Measurements from ENCODE around the gene CD27. TPM values are rescaled to one million over a fixed set of nuclear protein-coding genes. Genes with fewer than 3 reads are reported as not detected.
A peak's percentile ranks its signal among the peaks of the same experiment; 100 is the strongest.
"Not testable (repeated sequence)": the region's sequence is repeated elsewhere in the genome, so short reads cannot be mapped to it uniquely, and the experiment has no call there.

Gene CD27
- total and polyA plus RNA-seq, 2 donors (not counting 1 experiment from before 2014, with no cell fraction given): 0.06 to 0.17 TPM

DNA sequence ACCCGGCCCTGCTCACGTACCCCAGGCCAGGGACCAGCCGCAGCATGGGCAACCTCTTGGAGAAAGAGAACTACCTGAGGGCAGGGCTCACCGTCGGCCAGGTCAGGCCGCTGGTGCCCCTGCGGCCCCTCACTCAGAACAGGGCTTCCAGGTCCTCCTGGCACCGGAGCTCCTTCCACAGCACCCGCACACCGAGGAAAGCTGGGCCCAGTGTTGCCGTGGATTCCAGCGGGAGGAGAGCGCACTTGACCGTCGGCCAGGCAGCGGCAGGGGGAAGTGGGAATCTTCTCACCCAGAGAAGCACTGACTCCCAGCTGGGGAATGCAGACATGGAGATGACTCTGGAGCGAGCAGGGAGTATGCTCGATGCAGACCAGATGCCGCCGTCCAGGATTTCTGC lies 33.7 kb downstream of the CD27 start:
- peak in 1 of 2 donors; percentile 36 for DNase-seq (ENCODE audit: low read depth in 2 of 2)
- Histone ChIP-seq H3K9ac (ENCODE audit: insufficient read depth, low read length) (no peak overlapping the region), H3K4me1 (ENCODE audit: control insufficient read depth, extremely low read depth, insufficient read depth, low read length) (no peaks in the 10 kb centered on the region), H3K9me3 (ENCODE audit: control insufficient read depth, insufficient read depth, low read depth, low read length) (no peaks in the 10 kb centered on the region), H3K36me3 (ENCODE audit: control insufficient read depth, insufficient read depth, low read length) (no peaks in the 10 kb centered on the region), H3K4me2 (ENCODE audit: extremely low read depth, insufficient read depth, low read length) (no peak overlapping the region), H3K27ac (ENCODE audit: insufficient read depth, low read length) (no peak overlapping the region), H4K20me1 (ENCODE audit: control insufficient read depth, extremely low read depth, insufficient read depth, low read length) (no peaks in the 10 kb centered on the region), H3K79me2 (ENCODE audit: control insufficient read depth, insufficient read depth, low read length) (no peaks in the 10 kb centered on the region), H3K4me3 (replicated peaks in 1 of 4; ENCODE audit: control extremely low read depth in 1 of 4, insufficient read depth in 1 of 4, low read depth in 3 of 4, low read length in 4 of 4) (no peak overlapping the region), H3K27me3 (ENCODE audit: control insufficient read depth, insufficient read depth, low read length) (peaks cover 9% of the 10 kb centered on the region), H2AFZ (ENCODE audit: low read length) (no peak overlapping the region)
- TF ChIP-seq, protein P1, sequence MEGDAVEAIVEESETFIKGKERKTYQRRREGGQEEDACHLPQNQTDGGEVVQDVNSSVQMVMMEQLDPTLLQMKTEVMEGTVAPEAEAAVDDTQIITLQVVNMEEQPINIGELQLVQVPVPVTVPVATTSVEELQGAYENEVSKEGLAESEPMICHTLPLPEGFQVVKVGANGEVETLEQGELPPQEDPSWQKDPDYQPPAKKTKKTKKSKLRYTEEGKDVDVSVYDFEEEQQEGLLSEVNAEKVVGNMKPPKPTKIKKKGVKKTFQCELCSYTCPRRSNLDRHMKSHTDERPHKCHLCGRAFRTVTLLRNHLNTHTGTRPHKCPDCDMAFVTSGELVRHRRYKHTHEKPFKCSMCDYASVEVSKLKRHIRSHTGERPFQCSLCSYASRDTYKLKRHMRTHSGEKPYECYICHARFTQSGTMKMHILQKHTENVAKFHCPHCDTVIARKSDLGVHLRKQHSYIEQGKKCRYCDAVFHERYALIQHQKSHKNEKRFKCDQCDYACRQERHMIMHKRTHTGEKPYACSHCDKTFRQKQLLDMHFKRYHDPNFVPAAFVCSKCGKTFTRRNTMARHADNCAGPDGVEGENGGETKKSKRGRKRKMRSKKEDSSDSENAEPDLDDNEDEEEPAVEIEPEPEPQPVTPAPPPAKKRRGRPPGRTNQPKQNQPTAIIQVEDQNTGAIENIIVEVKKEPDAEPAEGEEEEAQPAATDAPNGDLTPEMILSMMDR (conservative IDR thresholded peaks at IDR 0.05 in 1 of 2, IDR thresholded peaks at IDR 0.05 in 1 of 2; ENCODE audit: low read depth in 1 of 2, low read length in 2 of 2): no peak
- no peak for TF ChIP-seq EZH2 (IDR thresholded peaks at IDR 0.05; ENCODE audit: low read length, missing control alignments)

DNA sequence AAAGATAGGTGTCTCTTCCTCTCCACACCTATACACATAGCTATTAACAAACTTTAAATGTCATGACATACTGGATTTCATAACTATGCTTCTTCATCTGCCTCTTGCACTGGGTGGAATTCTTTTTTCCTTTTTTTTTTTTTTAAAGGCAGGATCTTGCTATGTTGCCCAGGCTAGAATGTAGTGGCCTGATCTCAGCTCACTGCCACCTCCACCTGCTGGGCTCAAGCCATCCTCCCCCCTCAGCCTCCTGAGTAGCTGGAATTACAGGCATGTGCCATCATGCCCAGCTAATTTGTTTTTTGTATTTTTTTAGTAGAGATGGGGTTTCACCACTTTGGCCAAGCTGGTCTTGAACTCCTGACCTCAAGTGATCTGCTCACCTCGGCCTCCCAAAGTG lies 43.5 kb downstream of the CD27 start:
- H4K20me1 ChIP-seq (ENCODE audit: control insufficient read depth, extremely low read depth, insufficient read depth, low read length): no peaks in the 10 kb centered on the region
- peaks cover 3% of the 10 kb centered on the region for H3K4me1 ChIP-seq (ENCODE audit: control insufficient read depth, extremely low read depth, insufficient read depth, low read length)
- H3K4me2 ChIP-seq (ENCODE audit: extremely low read depth, insufficient read depth, low read length): no peak overlapping the region
- H3K9ac ChIP-seq (ENCODE audit: insufficient read depth, low read length): no peak overlapping the region
- H3K27me3 ChIP-seq (ENCODE audit: control insufficient read depth, insufficient read depth, low read length): no peaks in the 10 kb centered on the region
- no peak overlapping the region for H3K4me3 ChIP-seq (replicated peaks in 1 of 4; ENCODE audit: control extremely low read depth in 1 of 4, insufficient read depth in 1 of 4, low read depth in 3 of 4, low read length in 4 of 4)
- H3K79me2 ChIP-seq (ENCODE audit: control insufficient read depth, insufficient read depth, low read length): peaks cover 9% of the 10 kb centered on the region
- DNase-seq (ENCODE audit: low read depth in 2 of 2): no peak
- TF ChIP-seq, protein P1 (conservative IDR thresholded peaks at IDR 0.05 in 1 of 2, IDR thresholded peaks at IDR 0.05 in 1 of 2; ENCODE audit: low read depth in 1 of 2, low read length in 2 of 2): no peak
- TF ChIP-seq EZH2 (IDR thresholded peaks at IDR 0.05; ENCODE audit: low read length, missing control alignments): no peak
- H3K27ac ChIP-seq (ENCODE audit: insufficient read depth, low read length): no peak overlapping the region
- no peak overlapping the region for H2AFZ ChIP-seq (ENCODE audit: low read length)
- no peaks in the 10 kb centered on the region for H3K9me3 ChIP-seq (ENCODE audit: control insufficient read depth, insufficient read depth, low read depth, low read length)
- H3K36me3 ChIP-seq (ENCODE audit: control insufficient read depth, insufficient read depth, low read length): no peaks in the 10 kb centered on the region

DNA sequence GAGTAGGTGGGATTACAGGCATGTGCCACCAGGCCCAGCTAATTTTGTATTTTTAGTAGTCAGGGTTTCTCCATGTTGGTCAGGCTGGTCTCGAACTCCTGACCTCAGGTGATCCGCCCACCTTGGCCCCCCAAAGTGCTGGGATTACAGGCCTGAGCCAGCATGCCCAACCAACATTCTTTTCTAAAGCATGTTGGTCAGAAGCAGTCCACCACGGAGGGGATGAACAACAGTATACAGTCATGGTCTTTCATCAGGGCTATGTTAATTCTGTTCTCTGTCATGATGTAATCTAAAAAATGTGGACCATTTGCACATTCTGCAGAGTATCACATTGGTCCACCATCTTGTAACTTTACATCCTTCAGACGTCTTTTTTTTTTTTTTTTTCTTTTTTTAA lies 44.7 kb downstream of the CD27 start:
- no peaks in the 10 kb centered on the region for H3K9me3 ChIP-seq (ENCODE audit: control insufficient read depth, insufficient read depth, low read depth, low read length)
- no peak overlapping the region for H3K4me3 ChIP-seq (replicated peaks in 1 of 4; ENCODE audit: control extremely low read depth in 1 of 4, insufficient read depth in 1 of 4, low read depth in 3 of 4, low read length in 4 of 4)
- no peak overlapping the region for H3K27ac ChIP-seq (ENCODE audit: insufficient read depth, low read length)
- H3K9ac ChIP-seq (ENCODE audit: insufficient read depth, low read length): no peak overlapping the region
- TF ChIP-seq, protein P1 (conservative IDR thresholded peaks at IDR 0.05 in 1 of 2, IDR thresholded peaks at IDR 0.05 in 1 of 2; ENCODE audit: low read depth in 1 of 2, low read length in 2 of 2): no peak
- TF ChIP-seq EZH2 (IDR thresholded peaks at IDR 0.05; ENCODE audit: low read length, missing control alignments): no peak
- H4K20me1 ChIP-seq (ENCODE audit: control insufficient read depth, extremely low read depth, insufficient read depth, low read length): no peaks in the 10 kb centered on the region
- no peaks in the 10 kb centered on the region for H3K27me3 ChIP-seq (ENCODE audit: control insufficient read depth, insufficient read depth, low read length)
- no peak overlapping the region for H3K4me2 ChIP-seq (ENCODE audit: extremely low read depth, insufficient read depth, low read length)
- peaks cover 3% of the 10 kb centered on the region for H3K4me1 ChIP-seq (ENCODE audit: control insufficient read depth, extremely low read depth, insufficient read depth, low read length)
- peaks cover 9% of the 10 kb centered on the region for H3K79me2 ChIP-seq (ENCODE audit: control insufficient read depth, insufficient read depth, low read length)
- H2AFZ ChIP-seq (ENCODE audit: low read length): no peak overlapping the region
- H3K36me3 ChIP-seq (ENCODE audit: control insufficient read depth, insufficient read depth, low read length): no peaks in the 10 kb centered on the region
- no peak for DNase-seq (ENCODE audit: low read depth in 2 of 2)

DNA sequence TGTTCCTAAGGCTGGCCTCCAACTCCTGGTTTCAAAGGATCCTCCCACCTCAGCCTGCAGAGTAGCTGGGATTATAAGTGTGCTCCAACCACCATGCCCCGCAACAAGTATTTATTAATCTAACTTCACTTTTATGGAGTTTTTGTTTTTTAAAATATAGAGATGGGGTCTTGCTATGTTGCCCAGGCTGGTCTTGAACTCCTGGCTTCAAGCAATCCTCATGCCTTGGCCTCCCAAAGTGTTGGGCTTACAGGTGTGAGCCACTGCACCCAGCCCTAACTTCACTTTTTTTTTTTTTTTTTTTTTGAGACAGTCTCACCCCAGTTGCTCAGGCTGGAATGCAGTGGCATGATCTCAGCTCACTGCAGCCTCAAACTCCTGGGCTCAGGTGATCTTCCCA lies 45.9 kb downstream of the CD27 start:
- not testable (repeated sequence) for H3K9ac ChIP-seq (ENCODE audit: insufficient read depth, low read length); H3K27me3 ChIP-seq (ENCODE audit: control insufficient read depth, insufficient read depth, low read length); H4K20me1 ChIP-seq (ENCODE audit: control insufficient read depth, extremely low read depth, insufficient read depth, low read length); H3K4me1 ChIP-seq (ENCODE audit: control insufficient read depth, extremely low read depth, insufficient read depth, low read length); H3K36me3 ChIP-seq (ENCODE audit: control insufficient read depth, insufficient read depth, low read length); H3K4me2 ChIP-seq (ENCODE audit: extremely low read depth, insufficient read depth, low read length); H3K9me3 ChIP-seq (ENCODE audit: control insufficient read depth, insufficient read depth, low read depth, low read length); H3K4me3 ChIP-seq (replicated peaks in 1 of 4; ENCODE audit: control extremely low read depth in 1 of 4, insufficient read depth in 1 of 4, low read depth in 3 of 4, low read length in 4 of 4); DNase-seq (ENCODE audit: low read depth in 2 of 2); H2AFZ ChIP-seq (ENCODE audit: low read length); H3K27ac ChIP-seq (ENCODE audit: insufficient read depth, low read length)
- peaks cover 20% of the 10 kb centered on the region for H3K79me2 ChIP-seq (ENCODE audit: control insufficient read depth, insufficient read depth, low read length)
